Common myeloid progenitor, CD34-positive (primary cell): ENCODE measurements around the gene TET3.
A peak's percentile ranks its signal among the peaks of the same experiment; 100 is the strongest.

Experiments
- CTCF ChIA-PET: fragments of 350-600 bp; sonication (Branson Sonifier 250); formaldehyde crosslinking; loops from one replicate; lab custom pipeline; 2021; ENCODE audit warnings: antibody characterized with exemption; lab: Charles Lee
- POLR2A ChIA-PET: fragments of 350-600 bp; sonication (Branson Sonifier 250); formaldehyde crosslinking; loops from one replicate; lab custom pipeline; 2021; ENCODE audit warnings: antibody characterized with exemption; lab: Charles Lee
- DNase-seq, 3 donors: peaks; one replicate each; pipeline versions ENCODE4 v3.0.0 to v3.0.0-alpha.2; 2013
- H3K27ac ChIP-seq, 2 experiments: 1 replicate in 1 of 2; 2 replicates in 1 of 2; pipeline ENCODE4 v1.7.0; 2013; ENCODE audit warnings: inconsistent platforms in 2 of 2, low read length in 2 of 2, mild to moderate bottlenecking in 2 of 2, low read depth in 1 of 2, moderate library complexity in 1 of 2; ENCODE audit not compliant: severe bottlenecking in 2 of 2, insufficient read depth in 1 of 2, poor library complexity in 1 of 2
- H3K27me3 ChIP-seq, 5 experiments: replicated peaks in 2 of 5; 1 replicate in 3 of 5; 2 replicates in 2 of 5; pipeline versions ENCODE4 v1.6.1 to v1.7.0; 2013; ENCODE audit warnings: low read length in 4 of 5, mild to moderate bottlenecking in 2 of 5, moderate library complexity in 2 of 5, inconsistent platforms in 1 of 5; ENCODE audit not compliant: insufficient read depth in 5 of 5, control insufficient read depth in 4 of 5
- H3K36me3 ChIP-seq, 4 experiments: 1 replicate in 2 of 4; 2 replicates in 2 of 4; pipeline versions ENCODE4 v1.6.1 to v1.7.0; 2013; ENCODE audit warnings: low read length in 3 of 4, control low read depth in 1 of 4, mild to moderate bottlenecking in 1 of 4; ENCODE audit not compliant: control insufficient read depth in 4 of 4, insufficient read depth in 4 of 4
- H3K4me1 ChIP-seq, 4 experiments: 1 replicate in 3 of 4; 2 replicates in 1 of 4; pipeline versions ENCODE4 v1.6.1 to v1.7.1; 2013; ENCODE audit warnings: low read length in 3 of 4, mild to moderate bottlenecking in 3 of 4, control low read depth in 1 of 4, inconsistent platforms in 1 of 4, moderate library complexity in 1 of 4; ENCODE audit not compliant: control insufficient read depth in 4 of 4, insufficient read depth in 4 of 4; ENCODE audit errors: control extremely low read depth in 1 of 4
- H3K4me3 ChIP-seq, 7 experiments: 1 replicate in 4 of 7; 2 replicates in 3 of 7; pipeline versions ENCODE4 v1.5.1 to v1.7.0; 2013; ENCODE audit warnings: mild to moderate bottlenecking in 7 of 7, low read length in 6 of 7, moderate library complexity in 6 of 7, inconsistent platforms in 2 of 7, low read depth in 2 of 7, control low read depth in 1 of 7; ENCODE audit not compliant: insufficient read depth in 4 of 7, control insufficient read depth in 1 of 7; ENCODE audit errors: extremely low read depth in 1 of 7
- H3K9me3 ChIP-seq, 5 experiments: 1 replicate in 4 of 5; 2 replicates in 1 of 5; pipeline versions ENCODE4 v1.6.1 to v1.7.1; 2013; ENCODE audit warnings: low read length in 4 of 5, mild to moderate bottlenecking in 2 of 5, inconsistent platforms in 1 of 5, low read depth in 1 of 5, moderate library complexity in 1 of 5; ENCODE audit not compliant: control insufficient read depth in 4 of 5, insufficient read depth in 2 of 5; ENCODE audit errors: control extremely low read depth in 1 of 5
- WGBS: methylation state at CpG from one replicate; pipeline ENCODE4 v1.1.5; 2013; ENCODE audit not compliant: insufficient coverage; 5-methylcytosine and 5-hydroxymethylcytosine counted together

Gene TET3

DNA sequence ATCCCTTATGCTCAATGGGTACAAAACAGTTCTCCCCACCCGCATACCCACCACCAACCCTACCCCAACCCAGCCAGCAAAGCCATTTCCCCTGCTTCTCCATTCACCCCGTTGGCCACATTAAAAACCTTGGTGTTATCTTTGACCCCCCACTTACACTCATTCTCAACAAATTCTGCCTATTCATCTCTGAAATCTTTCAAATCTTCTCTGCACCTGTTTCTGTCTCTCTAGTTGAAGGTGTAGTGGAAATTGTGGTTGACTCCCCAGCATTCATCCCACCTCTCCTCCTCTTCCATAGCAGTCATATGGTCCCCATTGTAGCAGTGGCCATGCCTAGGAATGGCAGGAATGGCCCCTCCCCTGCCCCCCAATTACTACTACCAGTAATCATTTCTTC, 20.5 kb upstream of the TET3 start:
- Histone ChIP-seq H3K4me3 (no peak overlapping the region), H3K36me3 (peaks cover 0 to 8% (median 5%) of the 10 kb centered on the region in 4 experiments), H3K9me3 (no peaks in the 10 kb centered on the region), H3K27me3 (no peaks in the 10 kb centered on the region), H3K27ac (no peak overlapping the region), H3K4me1 (peaks cover 0 to 8% (median 3%) of the 10 kb centered on the region in 4 experiments)
- ChIA-PET CTCF (interaction anchor here (1.1 to 1.7 kb wide), 2 partner anchors 21 to 24 kb away, joined by 3 to 5 read pairs; no protein-coding TSS in a partner anchor), POLR2A (interaction anchor here (0.5 kb wide), 1 partner anchor 48 kb away, joined by 3 read pairs; no protein-coding TSS in a partner anchor)
- 92% methylated on average over 2 of the region's 2 CpGs for WGBS
- DNase-seq, result no peak

- H3K27ac ChIP-seq, result no peak overlapping the region
- peaks cover 0 to 4% (median under 1%) of the 10 kb centered on the region in 4 experiments for H3K36me3 ChIP-seq
- peaks cover 1 to 16% (median 11%) of the 10 kb centered on the region in 4 experiments for H3K4me1 ChIP-seq
- WGBS, result 95% methylated on average over 3 of the region's 3 CpGs
- H3K4me3 ChIP-seq, result no peak overlapping the region
- H3K9me3 ChIP-seq, result no peaks in the 10 kb centered on the region
- no peaks in the 10 kb centered on the region for H3K27me3 ChIP-seq
- ChIA-PET POLR2A (no interaction called here), CTCF (interaction anchor here (0.9 to 1.7 kb wide), 4 partner anchors 8 to 31 kb away, joined by 3 to 5 read pairs (median 4); no protein-coding TSS in a partner anchor)
- DNase-seq, result no peak
Observed at GRCh38 chr2:73965053-73965452, 19.7 kb upstream of the TET3 start.

GRCh38 chr2:73968357-73968937, 16.3 kb upstream of the TET3 start:
- Histone ChIP-seq H3K9me3 (no peaks in the 10 kb centered on the region), H3K4me1 (peaks cover 28 to 49% (median 43%) of the 10 kb centered on the region in 4 experiments), H3K4me3 (no peak overlapping the region), H3K36me3 (no peaks in the 10 kb centered on the region), H3K27ac (no peak overlapping the region), H3K27me3 (no peaks in the 10 kb centered on the region)
- CTCF ChIA-PET, result interaction anchor here (1.3 to 4.8 kb wide), 4 partner anchors 12 to 19 kb away, joined by 3 to 19 read pairs (median 10); no protein-coding TSS in a partner anchor
- POLR2A ChIA-PET, result no interaction called here
- no peak for DNase-seq
- WGBS, result 91% methylated on average over 5 of the region's 8 CpGs

DNA sequence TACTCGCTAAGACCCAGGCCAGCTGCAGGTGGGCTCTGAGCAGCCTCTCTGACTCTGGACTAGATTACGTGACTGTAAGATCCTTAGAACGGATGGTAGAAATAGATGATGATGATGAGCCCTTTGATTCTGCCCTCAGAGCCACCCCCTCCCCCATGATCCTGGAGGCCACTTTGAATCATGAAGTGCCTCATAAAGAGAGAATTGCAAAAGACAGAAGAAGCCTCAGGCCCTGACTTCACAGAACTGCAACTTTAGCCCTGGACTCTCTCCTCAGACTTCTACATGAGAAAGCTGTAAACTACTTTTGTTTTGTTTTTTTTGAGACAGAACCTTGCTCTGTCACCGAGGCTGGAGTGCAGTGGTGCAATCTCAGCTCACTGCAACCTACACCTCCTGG, 15.4 kb upstream of the TET3 start:
- no peaks in the 10 kb centered on the region for H3K36me3 ChIP-seq
- H3K27ac ChIP-seq, result no peak overlapping the region
- H3K4me1 ChIP-seq, result peaks cover 28 to 49% (median 44%) of the 10 kb centered on the region in 4 experiments
- CTCF ChIA-PET, result interaction anchor here (0.6 to 4.8 kb wide), 7 partner anchors 11 to 217 kb away, joined by 3 to 19 read pairs (median 4); no protein-coding TSS in a partner anchor
- no peaks in the 10 kb centered on the region for H3K9me3 ChIP-seq
- POLR2A ChIA-PET, result no interaction called here
- WGBS, result 90% methylated on average over 3 of the region's 4 CpGs
- DNase-seq, result no peak
- no peaks in the 10 kb centered on the region for H3K27me3 ChIP-seq
- H3K4me3 ChIP-seq, result no peak overlapping the region

GRCh38 chr2:73970141-73970803, 14.4 kb upstream of the TET3 start:
- H3K27me3 ChIP-seq, result no peaks in the 10 kb centered on the region
- no peaks in the 10 kb centered on the region for H3K36me3 ChIP-seq

DNA sequence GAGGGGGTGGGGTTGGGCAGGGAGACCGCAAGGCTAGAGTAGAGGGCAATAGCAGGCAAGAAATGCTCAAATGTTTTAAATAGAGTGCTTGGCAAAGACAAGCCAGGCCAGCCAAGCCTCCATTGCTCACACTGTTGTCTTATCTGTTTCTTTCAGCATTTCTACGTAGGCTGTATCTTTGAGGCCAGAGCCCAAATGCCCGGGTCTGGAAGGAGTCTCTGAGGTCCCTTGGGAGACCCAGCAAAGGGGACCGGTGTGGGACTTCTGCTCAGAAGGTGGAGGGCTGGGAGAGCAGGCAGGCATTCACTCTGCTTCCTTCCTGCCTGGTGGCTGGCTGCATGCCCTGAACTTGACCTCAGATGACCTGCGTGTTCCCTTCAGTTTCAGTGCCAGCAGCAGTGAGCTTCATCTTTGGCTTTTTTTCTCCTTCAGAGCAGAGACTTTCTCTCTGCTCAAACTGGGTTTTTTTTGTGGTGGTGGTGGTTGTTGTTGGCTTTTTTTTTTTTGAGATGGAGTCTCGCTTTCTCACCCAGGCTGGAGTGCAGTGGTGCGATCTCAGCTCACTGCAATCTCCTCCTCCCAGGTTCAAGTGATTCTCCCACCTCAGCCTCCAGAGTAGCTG, 13.7 kb upstream of the TET3 start:
- no peaks in the 10 kb centered on the region for H3K9me3 ChIP-seq
- DNase-seq, result peak; percentile 89 to 94 (median 93)
- 0% methylated on average over 2 of the region's 7 CpGs for WGBS
- POLR2A ChIA-PET, result interaction anchor here (0.8 to 1.5 kb wide), 3 partner anchors 10 to 188 kb away, joined by 3 to 6 read pairs (median 4); no protein-coding TSS in a partner anchor
- H3K36me3 ChIP-seq, result no peaks in the 10 kb centered on the region
- peak overlapping the region in 6 of 7 experiments; percentile 27 to 69 (median 44) for H3K4me3 ChIP-seq
- H3K27me3 ChIP-seq, result no peaks in the 10 kb centered on the region
- CTCF ChIA-PET, result interaction anchor here (0.7 to 4.8 kb wide), 12 partner anchors 8 to 176 kb away, joined by 3 to 19 read pairs (median 4); no protein-coding TSS in a partner anchor
- peaks cover 28 to 56% (median 51%) of the 10 kb centered on the region in 4 experiments for H3K4me1 ChIP-seq
- H3K27ac ChIP-seq, result peak overlapping the region; percentile 66 to 74

More at GRCh38 chr2:73970141-73970803, 14.4 kb upstream of the TET3 start:
- no peaks in the 10 kb centered on the region for H3K9me3 ChIP-seq
- WGBS, result 10% methylated on average over 6 of the region's 6 CpGs
- peaks cover 28 to 50% (median 46%) of the 10 kb centered on the region in 4 experiments for H3K4me1 ChIP-seq
- ChIA-PET POLR2A (interaction anchor here (0.9 to 1.5 kb wide), 2 partner anchors 11 to 189 kb away, joined by 4 to 6 read pairs; no protein-coding TSS in a partner anchor), CTCF (interaction anchor here (0.7 to 4.8 kb wide), 13 partner anchors 9 to 177 kb away, joined by 3 to 19 read pairs (median 4); no protein-coding TSS in a partner anchor)
- H3K4me3 ChIP-seq, result peak overlapping the region in 5 of 7 experiments; percentile 38 to 69 (median 50)
- peak in 2 of 3 donors; percentile 43 to 46 for DNase-seq
- peak overlapping the region; percentile 66 to 74 for H3K27ac ChIP-seq
